HCT116 (cell line): ENCODE measurements around the gene DUSP6.

Source experiments
- RAD21 ChIP-seq: IDR thresholded peaks from 2 replicates; pipeline ENCODE4 v1.6.1; 2012; ENCODE audit warnings: low read depth, mild to moderate bottlenecking
- TF ChIP-seq, protein P1 (sequence below): IDR thresholded peaks from 2 replicates; pipeline ENCODE4 v1.6.1; 2012; ENCODE audit warnings: low read depth
- TF ChIP-seq, protein P2 (sequence below), 3 experiments: fragments of 200-600 bp in 1 of 3; sonication (generic) in 1 of 3; IDR thresholded peaks in 2 of 3; conservative IDR thresholded peaks in 1 of 3; 2 replicates each; pipeline ENCODE4 v1.5.1; 2012 to 2017; ENCODE audit warnings: low read depth in 2 of 3, low read length in 2 of 3, antibody characterized with exemption in 1 of 3, borderline replicate concordance in 1 of 3, control low read depth in 1 of 3, mild to moderate bottlenecking in 1 of 3, mixed read lengths in 1 of 3, mixed run types in 1 of 3, moderate library complexity in 1 of 3; ENCODE audit not compliant: insufficient read depth in 1 of 3

DNA sequence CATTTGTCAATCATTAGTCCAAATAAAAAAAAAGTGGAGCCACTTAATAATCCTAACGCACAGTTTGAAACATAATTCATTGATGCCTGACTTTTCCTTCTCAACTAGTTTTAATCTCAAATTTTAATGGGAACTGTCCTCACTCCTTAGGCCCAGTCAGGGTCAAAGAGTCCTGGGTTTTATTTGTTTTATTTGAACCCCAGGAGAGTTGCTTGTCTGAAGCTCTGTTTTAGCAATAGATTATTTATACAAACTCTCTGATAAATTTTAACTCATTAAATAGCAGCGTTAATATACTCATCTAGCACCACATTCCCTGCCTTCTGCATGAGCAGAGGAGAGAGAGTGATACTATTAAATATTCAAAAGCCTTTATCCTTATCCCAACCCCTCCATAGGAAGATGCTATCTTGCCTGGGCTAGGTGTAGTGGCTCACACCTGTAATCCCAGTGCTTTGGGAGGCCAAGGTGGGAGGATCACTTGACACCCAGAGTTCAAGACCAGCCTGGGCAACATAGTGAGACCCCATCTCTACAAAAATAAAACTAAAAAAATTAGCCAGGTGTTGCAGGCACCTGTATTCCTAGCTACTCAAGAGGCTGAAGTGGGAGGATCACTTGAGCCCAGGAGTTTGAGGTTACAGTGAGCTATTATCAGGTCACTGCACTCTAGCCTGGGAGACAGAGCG, 14.5 kb upstream of the DUSP6 start:
- TF ChIP-seq, protein P1, sequence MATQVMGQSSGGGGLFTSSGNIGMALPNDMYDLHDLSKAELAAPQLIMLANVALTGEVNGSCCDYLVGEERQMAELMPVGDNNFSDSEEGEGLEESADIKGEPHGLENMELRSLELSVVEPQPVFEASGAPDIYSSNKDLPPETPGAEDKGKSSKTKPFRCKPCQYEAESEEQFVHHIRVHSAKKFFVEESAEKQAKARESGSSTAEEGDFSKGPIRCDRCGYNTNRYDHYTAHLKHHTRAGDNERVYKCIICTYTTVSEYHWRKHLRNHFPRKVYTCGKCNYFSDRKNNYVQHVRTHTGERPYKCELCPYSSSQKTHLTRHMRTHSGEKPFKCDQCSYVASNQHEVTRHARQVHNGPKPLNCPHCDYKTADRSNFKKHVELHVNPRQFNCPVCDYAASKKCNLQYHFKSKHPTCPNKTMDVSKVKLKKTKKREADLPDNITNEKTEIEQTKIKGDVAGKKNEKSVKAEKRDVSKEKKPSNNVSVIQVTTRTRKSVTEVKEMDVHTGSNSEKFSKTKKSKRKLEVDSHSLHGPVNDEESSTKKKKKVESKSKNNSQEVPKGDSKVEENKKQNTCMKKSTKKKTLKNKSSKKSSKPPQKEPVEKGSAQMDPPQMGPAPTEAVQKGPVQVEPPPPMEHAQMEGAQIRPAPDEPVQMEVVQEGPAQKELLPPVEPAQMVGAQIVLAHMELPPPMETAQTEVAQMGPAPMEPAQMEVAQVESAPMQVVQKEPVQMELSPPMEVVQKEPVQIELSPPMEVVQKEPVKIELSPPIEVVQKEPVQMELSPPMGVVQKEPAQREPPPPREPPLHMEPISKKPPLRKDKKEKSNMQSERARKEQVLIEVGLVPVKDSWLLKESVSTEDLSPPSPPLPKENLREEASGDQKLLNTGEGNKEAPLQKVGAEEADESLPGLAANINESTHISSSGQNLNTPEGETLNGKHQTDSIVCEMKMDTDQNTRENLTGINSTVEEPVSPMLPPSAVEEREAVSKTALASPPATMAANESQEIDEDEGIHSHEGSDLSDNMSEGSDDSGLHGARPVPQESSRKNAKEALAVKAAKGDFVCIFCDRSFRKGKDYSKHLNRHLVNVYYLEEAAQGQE: no peak
- TF ChIP-seq, protein P2, sequence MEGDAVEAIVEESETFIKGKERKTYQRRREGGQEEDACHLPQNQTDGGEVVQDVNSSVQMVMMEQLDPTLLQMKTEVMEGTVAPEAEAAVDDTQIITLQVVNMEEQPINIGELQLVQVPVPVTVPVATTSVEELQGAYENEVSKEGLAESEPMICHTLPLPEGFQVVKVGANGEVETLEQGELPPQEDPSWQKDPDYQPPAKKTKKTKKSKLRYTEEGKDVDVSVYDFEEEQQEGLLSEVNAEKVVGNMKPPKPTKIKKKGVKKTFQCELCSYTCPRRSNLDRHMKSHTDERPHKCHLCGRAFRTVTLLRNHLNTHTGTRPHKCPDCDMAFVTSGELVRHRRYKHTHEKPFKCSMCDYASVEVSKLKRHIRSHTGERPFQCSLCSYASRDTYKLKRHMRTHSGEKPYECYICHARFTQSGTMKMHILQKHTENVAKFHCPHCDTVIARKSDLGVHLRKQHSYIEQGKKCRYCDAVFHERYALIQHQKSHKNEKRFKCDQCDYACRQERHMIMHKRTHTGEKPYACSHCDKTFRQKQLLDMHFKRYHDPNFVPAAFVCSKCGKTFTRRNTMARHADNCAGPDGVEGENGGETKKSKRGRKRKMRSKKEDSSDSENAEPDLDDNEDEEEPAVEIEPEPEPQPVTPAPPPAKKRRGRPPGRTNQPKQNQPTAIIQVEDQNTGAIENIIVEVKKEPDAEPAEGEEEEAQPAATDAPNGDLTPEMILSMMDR (IDR thresholded peaks at IDR 0.05 in 2 of 3, conservative IDR thresholded peaks at IDR 0.05 in 1 of 3; ENCODE audit: borderline replicate concordance in 1 of 3, insufficient read depth in 1 of 3, low read depth in 2 of 3, low read length in 2 of 3): no peak
- TF ChIP-seq RAD21: no peak
